GM19455 (cell line): ENCODE data around the gene BOLA3.
A peak's percentile ranks its signal among the peaks of the same experiment; 100 is the strongest.
"Not testable (repeated sequence)": the region's sequence is repeated elsewhere in the genome, so short reads cannot be mapped to it uniquely, and the experiment has no call there.

Experiments used
- ATAC-seq: cut with Tn5 transposase; IDR thresholded peaks from one replicate; pipeline ENCODE4 v1.9.1; 2021; ENCODE audit not compliant: unreplicated experiment

BOLA3 gene

DNA sequence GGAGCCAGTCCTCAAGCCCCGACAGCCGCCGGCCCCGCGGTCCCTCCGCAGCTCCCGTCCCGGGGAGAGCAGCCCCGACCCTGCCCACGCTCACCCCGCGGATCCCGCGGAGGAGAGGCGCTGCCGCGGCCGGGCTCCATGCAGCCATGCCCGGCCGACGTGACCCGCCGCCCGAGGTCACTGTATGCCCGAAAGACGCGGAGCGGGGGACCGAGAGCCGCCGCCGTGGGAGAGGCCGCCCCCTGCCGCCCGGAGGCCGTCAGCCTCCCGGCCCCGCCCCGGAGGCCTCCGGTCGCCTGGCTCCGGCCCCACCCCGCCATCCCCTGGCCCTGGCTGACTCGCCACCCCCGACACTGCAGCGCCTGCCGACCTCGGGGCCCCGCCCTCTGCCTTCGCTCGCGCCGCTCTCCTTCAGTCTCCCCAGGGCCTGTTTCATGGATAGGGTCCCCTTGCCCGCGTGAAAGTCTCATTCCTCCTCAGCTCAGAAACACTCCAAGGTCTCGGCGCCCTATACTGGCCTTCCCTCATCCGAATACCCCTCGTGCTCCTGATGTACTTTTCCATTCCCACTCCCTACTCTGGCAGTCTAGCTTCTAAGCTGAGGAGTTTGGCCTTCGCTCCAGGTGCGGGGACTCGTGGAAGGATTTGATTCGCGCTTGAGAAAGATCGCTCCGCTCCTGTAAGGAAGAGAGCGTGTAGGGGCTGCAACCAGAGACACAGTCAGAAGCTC lies at the start of gene BOLA3:
BOLA3 (minus strand) TSS at position 186 of the 730 bp plus-strand sequence; CDS start at position 148, 38 bp downstream.
- peak; percentile 91 for ATAC-seq

GRCh38 chr2:74197049-74197448 lies 49.3 kb upstream of the BOLA3 start:
- no peak for ATAC-seq

- no peak for ATAC-seq
These were observed 47.1 kb upstream of the BOLA3 start for GRCh38 chr2:74194799-74195198.

DNA sequence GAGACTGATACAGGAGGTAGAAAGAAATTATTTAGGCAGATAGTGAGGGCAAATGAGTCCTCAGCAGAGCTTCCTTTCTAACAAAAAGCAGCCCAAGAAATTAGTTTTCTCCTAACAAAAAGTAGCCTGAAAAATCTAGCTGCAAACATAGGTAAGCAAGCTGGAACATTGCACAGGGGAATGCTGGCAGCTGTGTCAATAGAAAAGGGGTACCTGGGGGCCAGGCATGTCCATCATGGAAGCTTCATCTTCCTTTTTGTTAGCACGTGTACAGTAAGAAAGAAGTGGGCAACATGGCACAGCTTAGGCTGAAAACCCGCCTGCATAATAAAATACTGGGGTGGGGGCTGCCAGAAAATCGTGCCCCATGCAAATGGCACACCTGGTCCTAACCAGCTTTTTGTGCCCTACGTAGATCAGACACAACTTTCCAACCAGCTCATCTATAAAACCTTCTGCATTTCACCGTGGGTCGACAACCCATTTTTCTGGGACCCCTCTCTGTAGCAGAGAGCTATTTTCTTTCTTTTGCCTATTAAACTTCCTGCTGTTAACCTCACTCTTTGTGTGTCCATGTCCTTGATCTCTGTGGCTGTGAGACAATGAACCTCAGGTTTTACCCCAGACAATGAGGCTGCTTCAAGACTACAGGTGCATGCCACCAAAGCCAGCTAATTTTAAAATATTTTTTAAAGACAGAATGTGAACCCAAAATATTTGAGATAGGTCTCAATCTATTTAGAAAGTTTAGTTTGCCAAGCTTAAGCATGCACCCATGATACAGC lies 44.1 kb upstream of the BOLA3 start:
- ATAC-seq = no peak

GRCh38 chr2:74188696-74189095 lies 41.0 kb upstream of the BOLA3 start:
- ATAC-seq = no peak

- no peak for ATAC-seq
These were observed 40.4 kb upstream of the BOLA3 start for GRCh38 chr2:74188018-74188601.

GRCh38 chr2:74186706-74187105 lies 39.0 kb upstream of the BOLA3 start:
- ATAC-seq = not testable (repeated sequence)

GRCh38 chr2:74186038-74186437 lies 38.3 kb upstream of the BOLA3 start:
- peak; percentile 47 for ATAC-seq

GRCh38 chr2:74183878-74184277 lies 36.2 kb upstream of the BOLA3 start:
- no peak for ATAC-seq

- ATAC-seq = no peak
These were observed 34.0 kb upstream of the BOLA3 start for GRCh38 chr2:74181739-74182138.

- ATAC-seq = peak; percentile 15
These were observed 31.6 kb upstream of the BOLA3 start for GRCh38 chr2:74179063-74179865.

- peak; percentile 78 for ATAC-seq
These were observed 30.7 kb upstream of the BOLA3 start, which contains the start of gene MOB1A for GRCh38 chr2:74178211-74179062. MOB1A (minus strand) TSS chr2:74178879; CDS start chr2:74178674, 205 bp downstream.

GRCh38 chr2:74177696-74178095 lies 30.0 kb upstream of the BOLA3 start:
- ATAC-seq = no peak

DNA sequence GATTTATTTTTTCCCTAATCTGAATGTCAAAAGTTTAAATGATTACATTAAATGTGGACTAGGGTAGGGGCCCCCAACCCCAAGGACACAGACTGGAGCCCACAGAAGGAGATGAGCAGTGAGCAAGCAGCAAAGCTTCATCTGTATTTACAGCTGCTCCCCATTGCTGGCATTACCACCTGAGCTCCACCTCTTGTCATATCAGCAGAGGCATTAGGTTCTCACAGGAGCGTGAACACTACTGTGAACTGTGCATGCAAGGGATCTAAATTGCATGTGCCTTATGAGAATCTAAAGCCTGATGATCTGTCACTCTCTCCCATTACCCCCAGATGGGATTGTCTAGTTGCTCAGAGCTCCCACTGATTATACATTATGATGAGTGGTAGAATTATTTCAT lies 27.2 kb upstream of the BOLA3 start:
- ATAC-seq = no peak

GRCh38 chr2:74168739-74169138 lies 21.0 kb upstream of the BOLA3 start:
- ATAC-seq = no peak

DNA sequence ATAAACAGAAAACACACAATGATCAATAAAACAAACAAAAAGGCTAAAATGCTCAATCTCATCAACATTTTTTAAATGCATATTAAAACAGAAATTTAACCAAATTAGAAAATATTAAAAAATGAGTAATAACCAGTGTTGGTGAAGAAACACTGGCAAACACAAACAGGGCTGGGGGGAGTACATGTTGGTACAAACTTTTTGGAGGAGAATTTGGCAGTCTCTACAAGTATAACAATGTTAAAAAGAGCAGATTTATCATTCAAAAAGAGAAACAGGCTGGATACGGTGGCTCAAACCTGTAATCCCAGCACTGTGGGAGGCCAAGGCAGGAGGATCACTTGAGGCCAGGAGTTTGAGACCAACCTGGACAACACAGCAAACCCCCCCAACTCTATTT lies 17.0 kb upstream of the BOLA3 start:
- no peak for ATAC-seq

DNA sequence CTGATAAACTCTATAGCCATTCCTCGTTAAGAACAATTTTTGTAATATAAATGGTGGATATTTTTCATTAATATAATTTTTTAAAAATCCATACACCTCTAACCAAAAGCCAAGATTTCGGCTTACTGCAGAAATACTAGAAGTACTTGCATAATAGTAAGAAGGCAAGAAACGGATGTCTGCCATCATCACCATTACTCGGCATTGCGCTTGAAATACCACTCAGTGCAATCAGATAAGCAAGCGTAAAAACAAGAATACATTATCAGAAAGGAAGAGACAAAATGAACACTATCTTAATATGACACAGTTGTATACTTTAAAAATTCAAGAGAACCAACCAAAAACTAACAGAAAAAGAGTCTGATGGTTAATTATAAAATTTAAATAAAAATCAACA lies 15.2 kb upstream of the BOLA3 start:
- ATAC-seq = no peak

DNA sequence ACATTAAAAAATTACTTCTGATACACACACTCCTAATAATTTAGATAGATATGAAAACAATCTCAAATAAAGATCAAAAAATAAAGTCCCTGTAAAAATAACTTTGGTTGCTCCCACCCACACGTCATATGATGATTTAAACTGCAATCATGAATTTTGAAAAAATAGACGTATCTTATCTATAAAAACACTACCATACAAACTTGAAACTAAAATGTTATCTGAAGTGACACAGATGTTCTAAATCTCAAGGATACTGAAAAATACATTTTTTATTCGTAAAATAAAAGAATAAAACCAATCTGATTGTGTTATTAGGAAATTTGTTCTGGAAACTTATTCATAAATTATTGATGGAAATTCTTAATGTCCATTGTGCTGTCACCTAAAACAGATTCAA lies 8.1 kb upstream of the BOLA3 start:
- ATAC-seq = no peak

GRCh38 chr2:74152954-74153353 lies 5.2 kb upstream of the BOLA3 start:
- ATAC-seq = no peak
